ENCODE measurements around the gene NLRC5.

Gene NLRC5

GRCh38 chr16:56994311-56994710 lies 5.0 kb downstream of the NLRC5 start:
- H3K4me1 Mint-ChIP-seq (ENCODE audit: low read depth in 2 of 2): peaks cover 70 to 76% of the 10 kb centered on the region in 2 donors
- no peaks in the 10 kb centered on the region for H3K27me3 Mint-ChIP-seq
- peak overlapping the region; percentile 90 to 97 for H3K27ac Mint-ChIP-seq
- peak; percentile 7 for ATAC-seq (replicated peaks)
- DNase-seq: no peak
- peak overlapping the region; percentile 75 to 91 for H3K4me3 Mint-ChIP-seq
- no peaks in the 10 kb centered on the region for H3K9me3 Mint-ChIP-seq
- H3K36me3 Mint-ChIP-seq (ENCODE audit: insufficient read depth): peaks cover 58% of the 10 kb centered on the region

GRCh38 chr16:56995136-56995805 lies 5.9 kb downstream of the NLRC5 start:
- peaks cover 49% of the 10 kb centered on the region for H3K36me3 Mint-ChIP-seq (ENCODE audit: insufficient read depth)
- peak overlapping the region; percentile 75 to 91 for H3K4me3 Mint-ChIP-seq
- peak overlapping the region; percentile 90 to 97 for H3K27ac Mint-ChIP-seq
- H3K9me3 Mint-ChIP-seq: no peaks in the 10 kb centered on the region
- H3K4me1 Mint-ChIP-seq (ENCODE audit: low read depth in 2 of 2): peaks cover 77 to 80% of the 10 kb centered on the region in 2 donors
- no peaks in the 10 kb centered on the region for H3K27me3 Mint-ChIP-seq
- DNase-seq (no peak), ATAC-seq (replicated peaks) (no peak)

- no peak for DNase-seq
- no peak for ATAC-seq (replicated peaks)
- no peaks in the 10 kb centered on the region for H3K27me3 Mint-ChIP-seq
- peaks cover 81 to 83% of the 10 kb centered on the region in 2 donors for H3K4me1 Mint-ChIP-seq (ENCODE audit: low read depth in 2 of 2)
- no peaks in the 10 kb centered on the region for H3K9me3 Mint-ChIP-seq
- H3K36me3 Mint-ChIP-seq (ENCODE audit: insufficient read depth): peaks cover 45% of the 10 kb centered on the region
- peak overlapping the region; percentile 87 to 91 for H3K4me3 Mint-ChIP-seq
- H3K27ac Mint-ChIP-seq: peak overlapping the region; percentile 90 to 97
Measured at GRCh38 chr16:56997264-56997663, 7.9 kb downstream of the NLRC5 start.

- peaks cover 83 to 86% of the 10 kb centered on the region in 2 donors for H3K4me1 Mint-ChIP-seq (ENCODE audit: low read depth in 2 of 2)
- peak overlapping the region; percentile 87 to 91 for H3K4me3 Mint-ChIP-seq
- DNase-seq (no peak), ATAC-seq (replicated peaks) (no peak)
- no peaks in the 10 kb centered on the region for H3K9me3 Mint-ChIP-seq
- H3K27me3 Mint-ChIP-seq: no peaks in the 10 kb centered on the region
- H3K27ac Mint-ChIP-seq: peak overlapping the region; percentile 90 to 97
- H3K36me3 Mint-ChIP-seq (ENCODE audit: insufficient read depth): peaks cover 47% of the 10 kb centered on the region
Measured at GRCh38 chr16:56997931-56998330, 8.6 kb downstream of the NLRC5 start.

GRCh38 chr16:56998352-56998751 lies 9.0 kb downstream of the NLRC5 start:
- H3K27ac Mint-ChIP-seq: peak overlapping the region; percentile 90 to 97
- H3K36me3 Mint-ChIP-seq (ENCODE audit: insufficient read depth): peaks cover 47% of the 10 kb centered on the region

GRCh38 chr16:56998861-56999260 lies 9.5 kb downstream of the NLRC5 start:
- ATAC-seq (replicated peaks) (no peak), DNase-seq (no peak)
- no peaks in the 10 kb centered on the region for H3K9me3 Mint-ChIP-seq
- no peaks in the 10 kb centered on the region for H3K27me3 Mint-ChIP-seq
- H3K36me3 Mint-ChIP-seq (ENCODE audit: insufficient read depth): peaks cover 49% of the 10 kb centered on the region
- peaks cover 84 to 86% of the 10 kb centered on the region in 2 donors for H3K4me1 Mint-ChIP-seq (ENCODE audit: low read depth in 2 of 2)
- peak overlapping the region; percentile 90 to 97 for H3K27ac Mint-ChIP-seq
- H3K4me3 Mint-ChIP-seq: peak overlapping the region; percentile 87 to 91

More at GRCh38 chr16:56998352-56998751, 9.0 kb downstream of the NLRC5 start:
- peaks cover 83 to 86% of the 10 kb centered on the region in 2 donors for H3K4me1 Mint-ChIP-seq (ENCODE audit: low read depth in 2 of 2)
- no peaks in the 10 kb centered on the region for H3K9me3 Mint-ChIP-seq
- ATAC-seq (replicated peaks) (no peak), DNase-seq (no peak)
- H3K4me3 Mint-ChIP-seq: peak overlapping the region; percentile 87 to 91
- no peaks in the 10 kb centered on the region for H3K27me3 Mint-ChIP-seq

GRCh38 chr16:56999409-57000270 lies 10.3 kb downstream of the NLRC5 start:
- peak; percentile 73 for ATAC-seq (replicated peaks)
- peaks cover 53% of the 10 kb centered on the region for H3K36me3 Mint-ChIP-seq (ENCODE audit: insufficient read depth)

GRCh38 chr16:57000271-57001025 lies 11.1 kb downstream of the NLRC5 start:
- DNase-seq (no peak), ATAC-seq (replicated peaks) (peak; percentile 45)
- Mint-ChIP-seq H3K4me3 (peak overlapping the region; percentile 87 to 91), H3K4me1 (ENCODE audit: low read depth in 2 of 2) (peaks cover 85 to 91% of the 10 kb centered on the region in 2 donors), H3K27me3 (no peaks in the 10 kb centered on the region), H3K36me3 (ENCODE audit: insufficient read depth) (peaks cover 57% of the 10 kb centered on the region), H3K27ac (peak overlapping the region; percentile 90 to 97), H3K9me3 (no peaks in the 10 kb centered on the region)

More at GRCh38 chr16:56999409-57000270, 10.3 kb downstream of the NLRC5 start:
- no peak for DNase-seq
- Mint-ChIP-seq H3K9me3 (no peaks in the 10 kb centered on the region), H3K4me3 (peak overlapping the region; percentile 87 to 91), H3K4me1 (ENCODE audit: low read depth in 2 of 2) (peaks cover 84 to 86% of the 10 kb centered on the region in 2 donors), H3K27me3 (no peaks in the 10 kb centered on the region), H3K27ac (peak overlapping the region; percentile 90 to 97)

- H3K27me3 Mint-ChIP-seq: no peaks in the 10 kb centered on the region
- ATAC-seq (replicated peaks) (peak; percentile 16), DNase-seq (no peak)
- H3K4me1 Mint-ChIP-seq (ENCODE audit: low read depth in 2 of 2): peaks cover 83 to 87% of the 10 kb centered on the region in 2 donors
- peaks cover 56% of the 10 kb centered on the region for H3K36me3 Mint-ChIP-seq (ENCODE audit: insufficient read depth)
- H3K27ac Mint-ChIP-seq: peak overlapping the region; percentile 90 to 97
- peak overlapping the region; percentile 87 to 91 for H3K4me3 Mint-ChIP-seq
- no peaks in the 10 kb centered on the region for H3K9me3 Mint-ChIP-seq
Measured at GRCh38 chr16:57001026-57001679, 11.8 kb downstream of the NLRC5 start.

- H3K4me3 Mint-ChIP-seq: peak overlapping the region; percentile 57 to 81
- H3K27me3 Mint-ChIP-seq: no peaks in the 10 kb centered on the region
- no peak for ATAC-seq (replicated peaks)
- H3K9me3 Mint-ChIP-seq: no peaks in the 10 kb centered on the region
- H3K27ac Mint-ChIP-seq: peak overlapping the region; percentile 90 to 93
- H3K36me3 Mint-ChIP-seq (ENCODE audit: insufficient read depth): peaks cover 67% of the 10 kb centered on the region
- H3K4me1 Mint-ChIP-seq (ENCODE audit: low read depth in 2 of 2): peaks cover 74 to 79% of the 10 kb centered on the region in 2 donors
- DNase-seq: no peak
Measured at GRCh38 chr16:57003439-57004386, 14.4 kb downstream of the NLRC5 start.

- Mint-ChIP-seq H3K9me3 (no peaks in the 10 kb centered on the region), H3K4me3 (peak overlapping the region; percentile 57 to 81), H3K36me3 (ENCODE audit: insufficient read depth) (peaks cover 76% of the 10 kb centered on the region), H3K4me1 (ENCODE audit: low read depth in 2 of 2) (peaks cover 71 to 78% of the 10 kb centered on the region in 2 donors), H3K27me3 (no peaks in the 10 kb centered on the region), H3K27ac (peak overlapping the region; percentile 90 to 93)
- DNase-seq (no peak), ATAC-seq (replicated peaks) (no peak)
Measured at GRCh38 chr16:57004387-57005250, 15.3 kb downstream of the NLRC5 start.
